ENCODE results near the gene IFFO2.

The IFFO2 gene

DNA sequence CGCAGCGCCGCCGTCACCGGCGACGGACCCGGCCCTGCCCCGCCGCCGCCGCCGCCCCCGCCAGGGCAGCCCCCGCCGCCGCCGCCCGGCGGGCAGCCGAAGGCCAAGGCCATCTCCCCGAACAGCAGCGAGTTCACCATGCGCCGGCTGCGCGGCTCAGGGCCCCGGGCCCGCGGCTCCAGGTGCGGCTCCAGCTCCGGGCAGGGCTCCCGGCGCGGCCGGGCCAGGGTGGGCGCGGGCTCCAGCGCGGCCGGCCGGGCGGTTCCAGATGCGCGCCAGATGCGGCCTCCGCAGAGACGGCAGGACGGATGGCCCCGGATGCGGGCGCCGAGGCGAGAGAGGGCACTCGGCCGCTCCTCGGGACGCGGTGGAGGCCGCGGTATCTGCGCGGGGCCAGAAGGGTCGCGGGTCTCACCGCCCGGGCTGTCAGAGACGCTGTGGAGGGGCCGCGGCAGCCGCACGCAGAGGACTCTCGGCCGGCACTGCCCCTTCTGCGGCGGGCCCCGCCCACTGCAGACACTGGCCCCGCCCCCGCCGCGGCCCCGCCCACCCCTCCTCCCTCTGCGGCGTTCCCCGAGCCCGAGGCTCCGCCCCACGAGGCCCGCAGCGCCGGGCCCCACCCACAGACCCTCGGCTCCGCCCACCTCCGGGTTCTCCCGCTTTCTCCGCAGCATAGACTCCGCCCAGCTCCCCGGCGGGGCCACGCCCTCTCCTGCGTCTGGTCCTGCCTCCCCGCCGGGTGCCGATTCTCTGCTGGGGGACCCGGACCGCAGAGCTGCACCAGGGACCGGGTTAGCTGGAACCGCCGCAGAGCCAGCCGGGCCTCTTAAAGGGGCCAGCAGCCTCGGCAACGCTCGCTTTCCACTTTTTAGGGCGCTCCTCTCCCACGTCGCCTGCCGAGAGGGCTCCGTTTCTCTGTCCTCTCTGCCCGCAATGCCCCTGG is at the start of gene IFFO2:
IFFO2 (minus strand) TSS at position 484 of the 943 bp plus-strand sequence; CDS start at position 140, 344 bp downstream.
- TF ChIP-seq, protein P1, sequence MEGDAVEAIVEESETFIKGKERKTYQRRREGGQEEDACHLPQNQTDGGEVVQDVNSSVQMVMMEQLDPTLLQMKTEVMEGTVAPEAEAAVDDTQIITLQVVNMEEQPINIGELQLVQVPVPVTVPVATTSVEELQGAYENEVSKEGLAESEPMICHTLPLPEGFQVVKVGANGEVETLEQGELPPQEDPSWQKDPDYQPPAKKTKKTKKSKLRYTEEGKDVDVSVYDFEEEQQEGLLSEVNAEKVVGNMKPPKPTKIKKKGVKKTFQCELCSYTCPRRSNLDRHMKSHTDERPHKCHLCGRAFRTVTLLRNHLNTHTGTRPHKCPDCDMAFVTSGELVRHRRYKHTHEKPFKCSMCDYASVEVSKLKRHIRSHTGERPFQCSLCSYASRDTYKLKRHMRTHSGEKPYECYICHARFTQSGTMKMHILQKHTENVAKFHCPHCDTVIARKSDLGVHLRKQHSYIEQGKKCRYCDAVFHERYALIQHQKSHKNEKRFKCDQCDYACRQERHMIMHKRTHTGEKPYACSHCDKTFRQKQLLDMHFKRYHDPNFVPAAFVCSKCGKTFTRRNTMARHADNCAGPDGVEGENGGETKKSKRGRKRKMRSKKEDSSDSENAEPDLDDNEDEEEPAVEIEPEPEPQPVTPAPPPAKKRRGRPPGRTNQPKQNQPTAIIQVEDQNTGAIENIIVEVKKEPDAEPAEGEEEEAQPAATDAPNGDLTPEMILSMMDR (IDR thresholded peaks at IDR 0.05) = no peak
- no peak within 1 kb of the TSS for H3K27ac ChIP-seq

- H3K27ac ChIP-seq = no peak overlapping the region
- TF ChIP-seq, protein P1 (IDR thresholded peaks at IDR 0.05) = no peak
- no peak for TF ChIP-seq ZFX (IDR thresholded peaks at IDR 0.05; ENCODE audit: borderline replicate concordance)
Observed at GRCh38 chr1:19006000-19006399, 49.5 kb upstream of the IFFO2 start.

DNA sequence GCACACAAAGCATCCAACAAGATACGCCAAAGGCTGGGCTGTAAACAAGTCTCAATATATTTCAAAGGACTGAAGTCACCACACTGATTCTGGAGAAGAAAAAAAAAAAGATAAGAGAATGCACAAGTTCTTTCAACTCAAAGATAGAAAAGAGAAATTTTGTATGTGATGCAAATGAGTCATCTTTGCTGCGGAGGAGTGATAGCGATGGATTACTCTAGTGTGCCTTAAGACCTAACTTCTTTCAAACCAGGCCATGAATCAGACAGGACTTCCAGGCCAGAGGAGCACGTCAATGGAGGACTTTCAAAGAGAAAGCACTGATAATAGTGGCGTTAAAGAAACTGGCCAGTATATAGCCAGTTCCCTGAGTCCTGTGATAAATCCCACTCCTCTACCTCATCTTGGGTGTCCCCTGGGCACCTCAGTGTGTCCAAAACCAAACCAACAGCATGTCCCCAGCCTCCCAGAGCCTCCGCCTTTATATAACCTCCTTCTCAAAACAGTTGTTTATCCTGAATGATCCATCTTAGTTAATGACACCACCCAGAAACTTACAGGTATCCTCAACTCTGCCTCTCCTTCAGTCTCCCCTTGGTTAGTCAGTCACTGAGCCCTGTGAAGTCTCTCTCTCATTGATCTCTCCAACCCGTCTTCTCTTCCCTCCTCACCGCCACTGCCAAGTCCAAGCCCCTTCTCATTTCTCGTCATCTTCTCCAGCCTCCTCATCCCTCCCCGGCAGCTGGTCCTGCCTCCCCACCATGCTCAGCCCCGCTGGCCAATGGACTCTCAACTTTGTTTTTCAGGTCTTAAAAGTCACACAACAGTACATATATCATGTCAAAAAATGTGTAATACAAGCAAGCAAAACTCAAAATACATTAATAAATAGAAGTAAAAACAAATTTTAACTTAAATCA is 47.2 kb upstream of the IFFO2 start:
- H3K27ac ChIP-seq = no peak overlapping the region
- TF ChIP-seq, protein P1 (IDR thresholded peaks at IDR 0.05) = no peak
- TF ChIP-seq ZFX (IDR thresholded peaks at IDR 0.05; ENCODE audit: borderline replicate concordance) = no peak

DNA sequence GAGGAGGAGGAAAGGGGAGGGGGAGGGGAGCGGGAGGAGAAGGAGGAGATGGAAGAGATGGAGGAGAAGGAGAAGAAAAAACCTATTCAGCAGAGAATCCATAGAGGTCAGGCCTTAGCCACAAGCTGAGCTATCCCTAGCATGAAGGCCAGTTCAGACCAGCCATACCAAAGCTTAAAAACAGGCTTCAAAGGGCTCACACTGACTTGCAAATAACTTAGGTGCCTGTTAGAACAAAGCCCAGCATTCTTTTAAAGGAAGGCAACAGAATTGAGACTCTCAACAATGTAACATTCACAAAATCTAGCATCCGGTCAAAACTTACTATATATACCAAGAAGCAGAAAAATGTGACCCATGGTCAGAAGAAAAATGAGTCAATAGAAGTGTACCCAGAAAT is 43.6 kb upstream of the IFFO2 start:
- H3K27ac ChIP-seq = no peak overlapping the region
- TF ChIP-seq ZFX (IDR thresholded peaks at IDR 0.05; ENCODE audit: borderline replicate concordance) = no peak
- TF ChIP-seq, protein P1 (IDR thresholded peaks at IDR 0.05) = no peak

DNA sequence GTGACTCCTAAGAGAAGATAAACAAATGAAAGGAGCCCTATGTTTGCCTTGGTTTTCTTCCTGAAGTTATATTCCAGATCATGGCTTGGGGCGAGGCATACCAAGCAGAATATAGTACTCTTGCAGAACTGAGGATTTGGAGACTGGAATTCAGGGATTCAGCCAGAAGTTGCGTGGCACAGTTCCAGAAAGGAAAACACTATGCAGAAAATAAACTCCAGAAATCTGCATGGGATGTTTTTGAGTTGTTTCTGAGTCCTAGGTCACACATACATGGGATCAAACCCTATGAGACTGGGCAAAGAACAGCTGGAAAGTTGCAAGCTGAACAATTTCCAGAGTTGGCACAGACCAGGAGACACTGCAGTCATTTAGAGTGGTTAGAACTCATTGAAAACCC is 42.9 kb upstream of the IFFO2 start:
- no peak overlapping the region for H3K27ac ChIP-seq
- TF ChIP-seq, protein P1 (IDR thresholded peaks at IDR 0.05) = no peak
- TF ChIP-seq ZFX (IDR thresholded peaks at IDR 0.05; ENCODE audit: borderline replicate concordance) = no peak

DNA sequence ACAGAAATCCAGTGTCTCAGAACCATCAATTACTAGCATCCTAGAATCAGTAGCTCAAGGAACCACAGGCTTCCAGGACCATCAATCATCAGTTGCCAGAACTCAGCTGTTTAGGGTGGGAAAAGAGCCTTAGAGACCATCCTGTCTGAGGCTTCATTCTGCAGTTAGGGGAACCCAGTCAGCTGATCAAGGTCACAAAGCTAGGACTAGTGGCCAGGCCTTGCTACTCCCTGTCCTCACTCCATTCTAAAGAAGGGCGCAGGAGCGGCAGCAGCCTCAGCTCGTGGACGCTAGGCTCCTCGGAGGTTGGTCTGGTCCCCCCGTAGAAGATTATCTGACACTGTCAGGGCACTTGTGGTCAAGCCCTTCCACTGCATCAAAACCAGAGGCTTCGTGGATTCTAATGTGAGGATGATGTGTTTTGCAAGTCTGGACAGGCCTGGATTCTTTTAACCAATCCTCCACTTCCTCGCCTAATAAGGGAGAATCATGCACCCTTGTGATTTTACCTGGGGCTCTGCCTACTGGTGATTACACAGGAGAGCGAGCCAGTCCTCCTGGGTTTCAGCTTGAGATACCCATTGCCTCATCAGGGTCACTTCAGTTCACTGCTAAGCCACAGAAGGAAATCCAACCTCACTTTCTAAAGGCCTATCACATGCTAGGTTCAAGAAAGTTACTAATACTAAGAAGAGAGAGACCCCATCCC is 41.7 kb upstream of the IFFO2 start:
- TF ChIP-seq ZFX (IDR thresholded peaks at IDR 0.05; ENCODE audit: borderline replicate concordance) = no peak
- TF ChIP-seq, protein P1 (IDR thresholded peaks at IDR 0.05) = no peak
- no peak overlapping the region for H3K27ac ChIP-seq

All from 22Rv1 (cell line).